Nephron (organoid): ENCODE results near the gene SBF2.
"Not testable (repeated sequence)": the region's sequence is repeated elsewhere in the genome, so short reads cannot be mapped to it uniquely, and the experiment has no call there.

Experiments used
- H3K27ac Mint-ChIP-seq, 3 experiments: 2 replicates each; pipeline ENCODE4 v1.8.0; 2020; ENCODE audit warnings: mixed read lengths in 3 of 3, mild to moderate bottlenecking in 2 of 3, moderate library complexity in 1 of 3
- H3K27me3 Mint-ChIP-seq: 2 replicates; pipeline ENCODE4 v1.8.0; 2021; ENCODE audit warnings: low read depth, mild to moderate bottlenecking, moderate library complexity, mixed read lengths
- H3K36me3 Mint-ChIP-seq: 2 replicates; pipeline ENCODE4 v1.8.0; 2020; ENCODE audit warnings: low read depth, mixed read lengths
- H3K4me1 Mint-ChIP-seq: 2 replicates; pipeline ENCODE4 v1.8.0; 2020; ENCODE audit warnings: mixed read lengths
- H3K4me3 Mint-ChIP-seq, 3 experiments: 2 replicates each; pipeline ENCODE4 v1.8.0; 2020; ENCODE audit warnings: mild to moderate bottlenecking in 3 of 3, mixed read lengths in 3 of 3, moderate library complexity in 2 of 3
- H3K9me3 Mint-ChIP-seq: 2 replicates; pipeline ENCODE4 v1.8.0; 2020; ENCODE audit warnings: mixed read lengths
- TF ChIP-seq, protein P1 (sequence below), 3 experiments: fragments of 200-600 bp; sonication (generic); IDR thresholded peaks; one replicate each; pipeline ENCODE4 v1.5.0; 2021; ENCODE audit warnings: antibody characterized with exemption in 3 of 3; ENCODE audit not compliant: unreplicated experiment in 3 of 3

The SBF2 gene

DNA sequence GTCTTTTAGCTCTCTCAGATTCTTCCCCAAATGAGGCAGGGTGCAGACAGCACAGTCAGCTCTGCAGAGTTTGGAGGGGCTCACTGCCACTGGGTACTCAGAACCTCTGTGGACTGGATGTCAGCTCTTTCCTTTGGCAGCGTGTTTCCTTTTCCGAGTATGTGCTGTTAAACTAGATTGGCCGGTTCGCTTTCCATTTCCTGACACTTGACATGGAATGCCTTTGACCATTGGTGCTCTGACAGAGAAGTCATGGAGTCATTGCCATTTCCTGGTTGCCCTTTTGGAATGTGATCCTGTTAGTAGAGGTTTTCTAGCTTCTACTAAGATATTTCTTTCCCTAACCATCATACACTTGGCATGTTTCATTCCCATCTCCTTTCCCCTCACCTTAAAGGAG lies 543.5 kb downstream of the SBF2 start:
- Mint-ChIP-seq H3K36me3 (peaks cover 20% of the 10 kb centered on the region), H3K27me3 (no peaks in the 10 kb centered on the region), H3K27ac (no peak overlapping the region), H3K4me1 (no peaks in the 10 kb centered on the region), H3K4me3 (no peak overlapping the region), H3K9me3 (no peaks in the 10 kb centered on the region)
- TF ChIP-seq, protein P1, sequence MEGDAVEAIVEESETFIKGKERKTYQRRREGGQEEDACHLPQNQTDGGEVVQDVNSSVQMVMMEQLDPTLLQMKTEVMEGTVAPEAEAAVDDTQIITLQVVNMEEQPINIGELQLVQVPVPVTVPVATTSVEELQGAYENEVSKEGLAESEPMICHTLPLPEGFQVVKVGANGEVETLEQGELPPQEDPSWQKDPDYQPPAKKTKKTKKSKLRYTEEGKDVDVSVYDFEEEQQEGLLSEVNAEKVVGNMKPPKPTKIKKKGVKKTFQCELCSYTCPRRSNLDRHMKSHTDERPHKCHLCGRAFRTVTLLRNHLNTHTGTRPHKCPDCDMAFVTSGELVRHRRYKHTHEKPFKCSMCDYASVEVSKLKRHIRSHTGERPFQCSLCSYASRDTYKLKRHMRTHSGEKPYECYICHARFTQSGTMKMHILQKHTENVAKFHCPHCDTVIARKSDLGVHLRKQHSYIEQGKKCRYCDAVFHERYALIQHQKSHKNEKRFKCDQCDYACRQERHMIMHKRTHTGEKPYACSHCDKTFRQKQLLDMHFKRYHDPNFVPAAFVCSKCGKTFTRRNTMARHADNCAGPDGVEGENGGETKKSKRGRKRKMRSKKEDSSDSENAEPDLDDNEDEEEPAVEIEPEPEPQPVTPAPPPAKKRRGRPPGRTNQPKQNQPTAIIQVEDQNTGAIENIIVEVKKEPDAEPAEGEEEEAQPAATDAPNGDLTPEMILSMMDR (IDR thresholded peaks at IDR 0.05; ENCODE audit: unreplicated experiment in 3 of 3): no peak

DNA sequence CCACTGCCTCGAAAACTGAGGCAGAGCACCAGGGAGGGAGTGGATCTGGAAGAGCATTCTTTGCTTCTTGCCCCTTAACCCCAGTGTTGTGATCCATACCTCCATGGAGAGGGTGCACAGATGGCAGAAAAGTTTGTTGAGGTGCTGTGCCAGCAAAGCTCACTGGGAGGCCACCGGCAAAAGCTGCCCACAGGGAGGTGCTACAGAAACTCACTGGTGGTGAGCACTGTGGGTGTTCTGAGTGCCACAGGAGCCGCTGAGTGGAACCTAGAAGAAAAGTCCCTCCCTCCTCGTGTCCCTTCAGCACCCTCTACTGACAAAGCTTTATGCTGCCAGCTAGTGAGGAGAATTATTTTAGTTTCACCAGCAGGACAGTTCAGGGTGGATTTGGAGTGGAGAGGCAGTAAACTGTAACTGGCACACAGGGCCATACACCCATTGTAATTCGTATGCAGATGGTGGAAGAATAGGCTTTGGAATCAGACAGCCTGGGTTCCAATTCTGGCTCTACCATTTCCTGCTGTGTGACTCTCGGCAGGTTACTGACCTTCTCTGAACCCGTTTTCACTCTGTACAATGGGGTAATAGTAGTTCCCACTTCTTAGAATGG lies 545.6 kb downstream of the SBF2 start:
- Mint-ChIP-seq H3K4me3 (no peak overlapping the region), H3K36me3 (peaks cover 20% of the 10 kb centered on the region), H3K4me1 (peaks cover 5% of the 10 kb centered on the region), H3K9me3 (no peaks in the 10 kb centered on the region), H3K27me3 (no peaks in the 10 kb centered on the region), H3K27ac (no peak overlapping the region)
- TF ChIP-seq, protein P1 (IDR thresholded peaks at IDR 0.05; ENCODE audit: unreplicated experiment in 3 of 3): peak; percentile 62 to 69 (median 65)

DNA sequence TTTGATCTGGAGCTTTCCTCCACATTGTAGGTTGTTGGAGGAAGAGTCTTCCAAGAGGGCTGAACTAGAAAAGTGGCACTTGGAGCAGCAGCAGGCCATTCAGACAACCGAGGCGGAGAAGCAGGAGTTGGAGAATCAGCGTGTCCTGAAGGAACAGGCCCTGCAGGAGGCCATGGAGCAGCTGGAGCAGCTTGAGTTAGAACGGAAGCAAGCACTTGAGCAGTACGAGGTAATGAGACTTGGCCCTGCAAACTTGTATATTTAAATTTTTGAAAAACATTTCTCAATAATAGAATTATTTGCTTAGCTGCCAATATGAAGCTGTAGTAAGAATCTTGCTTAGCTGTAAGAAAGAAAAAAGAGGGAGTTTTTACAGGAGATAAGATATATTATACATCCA lies 546.2 kb downstream of the SBF2 start:
- TF ChIP-seq, protein P1 (IDR thresholded peaks at IDR 0.05; ENCODE audit: unreplicated experiment in 3 of 3): no peak
- no peak overlapping the region for H3K27ac Mint-ChIP-seq
- no peak overlapping the region for H3K4me3 Mint-ChIP-seq
- H3K27me3 Mint-ChIP-seq: no peaks in the 10 kb centered on the region
- no peaks in the 10 kb centered on the region for H3K9me3 Mint-ChIP-seq
- peaks cover 5% of the 10 kb centered on the region for H3K4me1 Mint-ChIP-seq
- peaks cover 20% of the 10 kb centered on the region for H3K36me3 Mint-ChIP-seq

DNA sequence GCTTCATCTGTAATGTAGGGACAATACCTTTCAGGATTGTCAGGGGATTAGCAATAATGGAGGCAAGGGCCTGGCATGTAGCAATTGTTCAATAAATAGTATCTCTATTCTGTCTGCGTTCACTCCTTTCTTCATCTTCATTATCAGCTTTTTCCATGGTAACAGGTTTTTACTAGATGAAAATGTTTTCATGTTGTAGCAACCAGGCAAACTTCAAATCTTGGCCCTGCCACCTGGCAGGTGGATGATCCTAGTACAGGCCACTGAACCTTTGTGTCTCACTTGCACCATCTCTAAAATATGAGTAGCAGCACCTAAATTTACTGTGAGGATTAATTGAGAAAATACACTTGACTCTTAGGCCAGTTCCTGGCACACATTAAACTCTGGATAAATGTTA lies 546.8 kb downstream of the SBF2 start:
- Mint-ChIP-seq H3K9me3 (no peaks in the 10 kb centered on the region), H3K4me1 (peaks cover 5% of the 10 kb centered on the region), H3K4me3 (no peak overlapping the region), H3K36me3 (peaks cover 23% of the 10 kb centered on the region), H3K27ac (no peak overlapping the region), H3K27me3 (no peaks in the 10 kb centered on the region)
- TF ChIP-seq, protein P1 (IDR thresholded peaks at IDR 0.05; ENCODE audit: unreplicated experiment in 3 of 3): no peak

DNA sequence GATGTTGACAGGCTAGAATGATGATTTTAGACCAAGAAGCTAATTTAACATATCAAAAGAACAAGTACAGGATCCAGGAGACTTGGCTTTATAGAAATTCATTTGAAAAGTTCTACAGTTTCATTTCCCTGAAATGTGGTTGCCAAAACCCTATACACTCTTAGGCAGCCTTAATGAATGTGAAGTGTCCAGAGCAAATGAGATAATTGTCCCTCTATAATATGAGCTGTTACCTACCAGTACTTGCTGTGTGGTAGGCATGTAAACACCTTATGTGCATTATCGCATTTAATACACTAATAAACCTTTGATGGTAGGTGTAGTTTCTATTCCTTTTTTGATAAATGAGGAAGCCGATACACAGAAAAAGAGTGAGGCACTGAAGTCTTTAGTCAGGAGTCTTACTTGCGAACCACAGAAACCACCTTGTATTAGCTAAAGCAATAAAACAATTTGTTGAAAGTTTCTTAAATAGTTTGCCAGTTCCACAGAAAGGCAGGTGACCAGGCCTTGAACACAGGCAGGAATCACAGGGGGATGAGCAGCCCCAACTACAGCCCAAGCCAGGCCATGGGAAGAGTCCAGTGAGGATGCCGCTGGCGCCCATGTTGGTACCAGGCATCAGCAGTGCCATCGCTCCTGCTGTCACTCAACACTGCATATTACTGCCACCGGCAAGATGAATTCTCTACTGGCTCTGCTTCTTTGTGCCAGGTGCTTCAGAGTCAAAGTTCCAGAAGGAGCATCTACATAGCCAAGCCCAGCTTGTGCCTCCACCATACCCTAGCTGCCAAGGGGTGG lies 548.4 kb downstream of the SBF2 start:
- Mint-ChIP-seq H3K4me1 (peaks cover 5% of the 10 kb centered on the region), H3K4me3 (no peak overlapping the region), H3K27ac (peak overlapping the region in 2 of 3 experiments; percentile 6 to 9), H3K9me3 (no peaks in the 10 kb centered on the region), H3K27me3 (no peaks in the 10 kb centered on the region), H3K36me3 (peaks cover 31% of the 10 kb centered on the region)
- TF ChIP-seq, protein P1 (IDR thresholded peaks at IDR 0.05; ENCODE audit: unreplicated experiment in 3 of 3): no peak

DNA sequence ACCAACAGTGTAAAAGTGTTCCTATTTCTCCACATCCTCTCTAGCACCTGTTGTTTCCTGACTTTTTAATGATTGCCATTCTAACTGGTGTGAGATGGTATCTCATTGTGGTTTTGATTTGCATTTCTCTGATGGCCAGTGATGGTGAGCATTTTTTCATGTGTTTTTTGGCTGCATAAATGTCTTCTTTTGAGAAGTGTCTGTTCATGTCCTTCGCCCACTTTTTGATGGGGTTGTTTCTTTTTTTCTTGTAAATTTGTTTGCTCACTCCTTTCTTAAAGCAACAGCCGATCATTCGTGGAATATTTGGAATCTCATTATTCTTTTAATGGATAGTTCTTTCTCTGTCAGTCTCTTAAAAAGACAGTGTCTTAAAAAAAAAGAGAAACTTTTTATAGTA lies 550.5 kb downstream of the SBF2 start:
- H3K4me3 Mint-ChIP-seq, H3K27me3 Mint-ChIP-seq: not testable (repeated sequence)
- peaks cover 17% of the 10 kb centered on the region for H3K4me1 Mint-ChIP-seq

More for the DNA sequence above, 550.5 kb downstream of the SBF2 start:
- not testable (repeated sequence) for H3K27ac Mint-ChIP-seq, H3K9me3 Mint-ChIP-seq
- H3K36me3 Mint-ChIP-seq: peaks cover 37% of the 10 kb centered on the region
